ENCODE data around the gene ITGB8.

The ITGB8 gene

GRCh38 chr7:20408467-20408826 lies 77.7 kb downstream of the ITGB8 start:
- in situ Hi-C loops (cut with MboI; ENCODE audit: low sequenced_read_pairs): no loop called here

GRCh38 chr7:20409961-20410360 lies 79.3 kb downstream of the ITGB8 start:
- in situ Hi-C loops (cut with MboI; ENCODE audit: low sequenced_read_pairs): no loop called here

GRCh38 chr7:20411372-20411771 lies 80.7 kb downstream of the ITGB8 start:
- in situ Hi-C loops (cut with MboI; ENCODE audit: low sequenced_read_pairs): no loop called here

GRCh38 chr7:20412032-20412431 lies 81.3 kb downstream of the ITGB8 start:
- in situ Hi-C loops (cut with MboI; ENCODE audit: low sequenced_read_pairs): no loop called here

GRCh38 chr7:20417260-20417659 lies 86.6 kb downstream of the ITGB8 start:
- in situ Hi-C loops (cut with MboI; ENCODE audit: low sequenced_read_pairs): no loop called here

GRCh38 chr7:20417675-20418382 lies 87.1 kb downstream of the ITGB8 start:
- in situ Hi-C loops (cut with MboI; ENCODE audit: low sequenced_read_pairs): no loop called here

- in situ Hi-C loops (cut with MboI; ENCODE audit: low sequenced_read_pairs): no loop called here
Measured at GRCh38 chr7:20424500-20424899, 93.8 kb downstream of the ITGB8 start.

GRCh38 chr7:20430664-20431063 lies 100.0 kb downstream of the ITGB8 start:
- in situ Hi-C loops (cut with MboI; ENCODE audit: low sequenced_read_pairs): no loop called here

GRCh38 chr7:20431146-20431545 lies 100.4 kb downstream of the ITGB8 start:
- in situ Hi-C loops (cut with MboI; ENCODE audit: low sequenced_read_pairs): no loop called here

- in situ Hi-C loops (cut with MboI; ENCODE audit: low sequenced_read_pairs): no loop called here
Measured at GRCh38 chr7:20432071-20432470, 101.4 kb downstream of the ITGB8 start.

GRCh38 chr7:20435305-20435704 lies 104.6 kb downstream of the ITGB8 start:
- in situ Hi-C loops (cut with MboI; ENCODE audit: low sequenced_read_pairs): no loop called here

GRCh38 chr7:20438248-20438647 lies 107.5 kb downstream of the ITGB8 start:
- in situ Hi-C loops (cut with MboI; ENCODE audit: low sequenced_read_pairs): no loop called here

- in situ Hi-C loops (cut with MboI; ENCODE audit: low sequenced_read_pairs): no loop called here
Measured at GRCh38 chr7:20438694-20439376, 108.1 kb downstream of the ITGB8 start.

- in situ Hi-C loops (cut with MboI; ENCODE audit: low sequenced_read_pairs): no loop called here
Measured at GRCh38 chr7:20439416-20440185, 108.9 kb downstream of the ITGB8 start.

- in situ Hi-C loops (cut with MboI; ENCODE audit: low sequenced_read_pairs): no loop called here
Measured at GRCh38 chr7:20440472-20441105, 109.9 kb downstream of the ITGB8 start.

GRCh38 chr7:20441346-20441745 lies 110.6 kb downstream of the ITGB8 start:
- in situ Hi-C loops (cut with MboI; ENCODE audit: low sequenced_read_pairs): no loop called here

GRCh38 chr7:20441991-20442441 lies 111.3 kb downstream of the ITGB8 start:
- in situ Hi-C loops (cut with MboI; ENCODE audit: low sequenced_read_pairs): no loop called here

GRCh38 chr7:20442951-20443350 lies 112.3 kb downstream of the ITGB8 start:
- in situ Hi-C loops (cut with MboI; ENCODE audit: low sequenced_read_pairs): no loop called here

- in situ Hi-C loops (cut with MboI; ENCODE audit: low sequenced_read_pairs): no loop called here
Measured at GRCh38 chr7:20444030-20444800, 113.5 kb downstream of the ITGB8 start.

GRCh38 chr7:20447021-20447650 lies 116.4 kb downstream of the ITGB8 start:
- in situ Hi-C loops (cut with MboI; ENCODE audit: low sequenced_read_pairs): no loop called here
